ENCODE results near the gene MN1. TPM values are rescaled to one million over a fixed set of nuclear protein-coding genes. Genes with fewer than 3 reads are reported as not detected.

Gene MN1
- total and polyA plus RNA-seq, 4 experiments from 2014 or later: 0.02 to 0.58 (median 0.35) TPM; not detected in 1

DNA sequence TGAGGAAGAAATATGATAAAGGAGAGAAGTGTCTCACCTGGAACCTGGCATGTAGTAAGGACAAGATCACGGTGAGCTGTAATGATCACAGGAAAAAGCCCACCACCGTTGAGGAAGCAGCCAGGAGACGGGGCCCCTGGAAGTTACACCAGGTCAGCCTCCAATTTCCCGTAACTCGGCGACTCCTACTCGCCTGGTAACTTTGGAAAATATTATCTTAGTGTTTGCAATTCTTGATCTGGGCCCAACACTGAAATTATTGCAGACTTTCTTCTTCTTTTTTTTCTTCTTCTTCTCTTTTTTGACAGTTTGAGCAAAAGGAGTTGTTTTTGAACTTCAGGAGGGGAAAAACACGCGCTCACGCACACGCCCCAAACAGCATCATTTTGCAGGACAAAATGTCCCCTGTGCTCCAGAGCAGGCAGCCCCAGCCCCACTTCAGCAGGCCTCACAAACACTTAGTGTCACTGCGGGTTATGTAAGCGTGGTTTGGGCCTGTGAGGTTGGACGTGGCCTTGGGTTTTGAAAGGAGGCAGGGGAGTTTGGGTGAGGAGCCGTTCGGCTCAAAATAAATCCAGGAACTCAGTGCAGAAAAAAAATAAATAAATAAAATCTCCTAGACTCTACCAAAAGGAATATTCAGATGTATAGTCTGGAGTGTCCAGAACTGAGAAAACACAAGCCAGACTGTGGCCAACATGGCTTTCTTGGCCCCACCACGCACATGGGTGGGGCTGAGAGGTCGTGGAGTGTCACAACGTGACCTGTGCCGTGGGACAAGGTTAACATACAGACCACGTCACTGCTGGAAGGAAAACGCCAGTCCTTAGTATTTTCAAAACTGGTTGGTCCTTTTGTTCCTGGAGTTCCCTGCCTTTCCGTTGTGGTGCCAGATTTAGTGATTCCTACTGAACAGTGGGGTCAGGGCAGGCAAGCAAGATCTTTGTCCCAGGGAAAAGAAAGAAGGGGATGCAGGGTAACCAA is 26.3 kb upstream of the MN1 start:
- H3K4me3 ChIP-seq (ENCODE audit: low read length in 2 of 2): no peak overlapping the region
- no peaks in the 10 kb centered on the region for H3K9me3 ChIP-seq (ENCODE audit: control insufficient read depth in 1 of 2, low read length in 2 of 2)
- H3K27me3 ChIP-seq (ENCODE audit: insufficient read depth, low read length): no peaks in the 10 kb centered on the region
- Mint-ChIP-seq H3K4me3 (no peak overlapping the region), H3K27me3 (no peaks in the 10 kb centered on the region), H3K36me3 (peaks cover 0 to 13% of the 10 kb centered on the region in 2 donors), H3K9me3 (no peaks in the 10 kb centered on the region), H3K4me1 (peaks cover 3 to 16% (median 10%) of the 10 kb centered on the region in 4 donors), H3K27ac (peak overlapping the region in 1 of 7 donors; percentile 83)
- intact Hi-C loops (cut with micrococcal nuclease): no loop called here
- H3K4me1 ChIP-seq (ENCODE audit: insufficient read depth, low read length): peaks cover 7% of the 10 kb centered on the region
- CTCF ChIA-PET (ENCODE audit: partially characterized antibody): no interaction called here
- POLR2A ChIA-PET (ENCODE audit: partially characterized antibody): no interaction called here
- no peaks in the 10 kb centered on the region for H3K36me3 ChIP-seq (ENCODE audit: insufficient read depth, low read length)
- no peak overlapping the region for H3K27ac ChIP-seq (ENCODE audit: low read depth, low read length)
- no peak for DNase-seq

GRCh38 chr22:27825174-27825573 is 23.6 kb upstream of the MN1 start:
- Mint-ChIP-seq H3K27me3 (no peaks in the 10 kb centered on the region), H3K36me3 (peaks cover 0 to 13% of the 10 kb centered on the region in 2 donors), H3K4me1 (no peaks in the 10 kb centered on the region), H3K9me3 (no peaks in the 10 kb centered on the region), H3K27ac (no peak overlapping the region), H3K4me3 (no peak overlapping the region)
- no peaks in the 10 kb centered on the region for H3K36me3 ChIP-seq (ENCODE audit: insufficient read depth, low read length)
- no peak overlapping the region for H3K4me3 ChIP-seq (ENCODE audit: low read length in 2 of 2)
- POLR2A ChIA-PET (ENCODE audit: partially characterized antibody): no interaction called here
- intact Hi-C loops (cut with micrococcal nuclease): no loop called here
- no peaks in the 10 kb centered on the region for H3K27me3 ChIP-seq (ENCODE audit: insufficient read depth, low read length)
- H3K9me3 ChIP-seq (ENCODE audit: control insufficient read depth in 1 of 2, low read length in 2 of 2): no peaks in the 10 kb centered on the region
- no peak overlapping the region for H3K27ac ChIP-seq (ENCODE audit: low read depth, low read length)
- H3K4me1 ChIP-seq (ENCODE audit: insufficient read depth, low read length): no peaks in the 10 kb centered on the region
- CTCF ChIA-PET (ENCODE audit: partially characterized antibody): no interaction called here
- no peak for DNase-seq

DNA sequence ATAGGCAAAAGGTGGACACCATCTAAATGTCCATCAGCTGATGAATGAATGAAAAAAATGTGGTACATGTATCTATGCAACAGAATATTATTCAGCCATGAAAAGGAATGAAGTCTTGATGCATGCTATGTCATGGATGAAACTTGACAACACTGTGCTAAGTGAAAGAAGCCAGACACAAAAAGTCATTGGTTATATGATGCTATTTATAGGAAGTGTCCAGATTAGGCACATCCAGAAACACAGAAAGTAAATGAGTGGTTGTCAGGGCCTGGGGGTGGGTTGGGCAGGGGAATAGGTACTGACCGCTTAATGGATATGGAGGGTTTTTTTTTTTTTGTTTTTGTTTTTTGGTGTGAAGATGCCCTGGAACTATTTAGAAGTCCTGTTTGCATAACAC is 21.7 kb upstream of the MN1 start:
- intact Hi-C loops (cut with micrococcal nuclease): no loop called here

GRCh38 chr22:27820896-27821866 is 19.6 kb upstream of the MN1 start:
- CTCF ChIA-PET (ENCODE audit: partially characterized antibody): no interaction called here
- POLR2A ChIA-PET (ENCODE audit: partially characterized antibody): no interaction called here

More for the DNA sequence above, 21.7 kb upstream of the MN1 start:
- no peak overlapping the region for H3K4me3 Mint-ChIP-seq
- Histone ChIP-seq H3K27me3 (ENCODE audit: insufficient read depth, low read length) (no peaks in the 10 kb centered on the region), H3K4me1 (ENCODE audit: insufficient read depth, low read length) (no peaks in the 10 kb centered on the region), H3K36me3 (ENCODE audit: insufficient read depth, low read length) (no peaks in the 10 kb centered on the region), H3K4me3 (ENCODE audit: low read length in 2 of 2) (no peak overlapping the region), H3K27ac (ENCODE audit: low read depth, low read length) (no peak overlapping the region), H3K9me3 (ENCODE audit: control insufficient read depth in 1 of 2, low read length in 2 of 2) (no peaks in the 10 kb centered on the region)
- ChIA-PET CTCF (ENCODE audit: partially characterized antibody) (no interaction called here), POLR2A (ENCODE audit: partially characterized antibody) (no interaction called here)
- no peaks in the 10 kb centered on the region for H3K4me1 Mint-ChIP-seq
- peaks cover 0 to 13% of the 10 kb centered on the region in 2 donors for H3K36me3 Mint-ChIP-seq
- H3K27me3 Mint-ChIP-seq: no peaks in the 10 kb centered on the region
- DNase-seq: no peak
- no peaks in the 10 kb centered on the region for H3K9me3 Mint-ChIP-seq
- H3K27ac Mint-ChIP-seq: no peak overlapping the region

DNA sequence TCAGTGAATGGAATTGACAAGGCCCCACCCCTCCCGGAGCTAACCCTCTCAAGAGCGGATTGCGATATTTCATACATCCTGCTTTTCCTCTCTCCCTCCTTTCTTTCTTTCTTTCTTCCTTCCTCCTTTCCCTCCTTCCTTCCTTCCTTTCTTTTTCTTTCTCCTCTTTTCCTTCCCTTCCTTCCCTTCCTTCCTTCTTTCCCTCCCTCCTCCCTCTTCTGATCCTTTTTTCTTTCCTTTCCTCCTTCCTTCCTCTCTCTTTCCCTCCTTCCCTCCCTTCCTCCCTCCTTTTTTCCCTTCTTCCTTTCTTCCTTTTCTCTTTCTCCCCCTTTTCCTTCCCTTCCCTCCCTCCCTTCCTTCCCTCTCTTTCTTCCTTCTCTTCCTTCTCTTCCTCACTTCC is 15.0 kb upstream of the MN1 start:
- no peaks in the 10 kb centered on the region for H3K4me1 Mint-ChIP-seq
- Histone ChIP-seq H3K4me1 (ENCODE audit: insufficient read depth, low read length) (no peaks in the 10 kb centered on the region), H3K36me3 (ENCODE audit: insufficient read depth, low read length) (no peaks in the 10 kb centered on the region), H3K9me3 (ENCODE audit: control insufficient read depth in 1 of 2, low read length in 2 of 2) (no peaks in the 10 kb centered on the region), H3K27ac (ENCODE audit: low read depth, low read length) (no peak overlapping the region), H3K27me3 (ENCODE audit: insufficient read depth, low read length) (no peaks in the 10 kb centered on the region), H3K4me3 (ENCODE audit: low read length in 2 of 2) (no peak overlapping the region)
- no peak overlapping the region for H3K27ac Mint-ChIP-seq
- no peaks in the 10 kb centered on the region for H3K36me3 Mint-ChIP-seq
- H3K4me3 Mint-ChIP-seq: no peak overlapping the region
- H3K27me3 Mint-ChIP-seq: peaks cover 1 to 3% of the 10 kb centered on the region in 2 donors
- no peak for DNase-seq
- intact Hi-C loops (cut with micrococcal nuclease): no loop called here
- CTCF ChIA-PET (ENCODE audit: partially characterized antibody): no interaction called here
- POLR2A ChIA-PET (ENCODE audit: partially characterized antibody): no interaction called here
- H3K9me3 Mint-ChIP-seq: no peaks in the 10 kb centered on the region

More at GRCh38 chr22:27820896-27821866, 19.6 kb upstream of the MN1 start:
- Histone ChIP-seq H3K4me1 (ENCODE audit: insufficient read depth, low read length) (no peaks in the 10 kb centered on the region), H3K27ac (ENCODE audit: low read depth, low read length) (no peak overlapping the region), H3K9me3 (ENCODE audit: control insufficient read depth in 1 of 2, low read length in 2 of 2) (no peaks in the 10 kb centered on the region), H3K36me3 (ENCODE audit: insufficient read depth, low read length) (no peaks in the 10 kb centered on the region), H3K27me3 (ENCODE audit: insufficient read depth, low read length) (no peaks in the 10 kb centered on the region), H3K4me3 (ENCODE audit: low read length in 2 of 2) (no peak overlapping the region)
- intact Hi-C loops (cut with micrococcal nuclease): no loop called here
- Mint-ChIP-seq H3K4me3 (no peak overlapping the region), H3K4me1 (no peaks in the 10 kb centered on the region), H3K27me3 (peaks cover 1% of the 10 kb centered on the region in 2 donors), H3K9me3 (no peaks in the 10 kb centered on the region), H3K27ac (no peak overlapping the region), H3K36me3 (peaks cover 0 to 10% of the 10 kb centered on the region in 2 donors)
- no peak for DNase-seq

- H3K27ac ChIP-seq (ENCODE audit: low read depth, low read length): no peak overlapping the region
- ChIA-PET POLR2A (ENCODE audit: partially characterized antibody) (no interaction called here), CTCF (ENCODE audit: partially characterized antibody) (no interaction called here)
- H3K4me1 Mint-ChIP-seq: no peaks in the 10 kb centered on the region
- no peak overlapping the region for H3K4me3 ChIP-seq (ENCODE audit: low read length in 2 of 2)
- H3K9me3 Mint-ChIP-seq: no peaks in the 10 kb centered on the region
- H3K36me3 ChIP-seq (ENCODE audit: insufficient read depth, low read length): no peaks in the 10 kb centered on the region
- H3K36me3 Mint-ChIP-seq: no peaks in the 10 kb centered on the region
- no peak for DNase-seq
- peaks cover 1 to 3% of the 10 kb centered on the region in 2 donors for H3K27me3 Mint-ChIP-seq
- H3K4me1 ChIP-seq (ENCODE audit: insufficient read depth, low read length): no peaks in the 10 kb centered on the region
- no peaks in the 10 kb centered on the region for H3K9me3 ChIP-seq (ENCODE audit: control insufficient read depth in 1 of 2, low read length in 2 of 2)
- H3K4me3 Mint-ChIP-seq: no peak overlapping the region
- no peaks in the 10 kb centered on the region for H3K27me3 ChIP-seq (ENCODE audit: insufficient read depth, low read length)
- intact Hi-C loops (cut with micrococcal nuclease): no loop called here
- H3K27ac Mint-ChIP-seq: no peak overlapping the region
These were observed 14.4 kb upstream of the MN1 start for GRCh38 chr22:27815826-27816530.

DNA sequence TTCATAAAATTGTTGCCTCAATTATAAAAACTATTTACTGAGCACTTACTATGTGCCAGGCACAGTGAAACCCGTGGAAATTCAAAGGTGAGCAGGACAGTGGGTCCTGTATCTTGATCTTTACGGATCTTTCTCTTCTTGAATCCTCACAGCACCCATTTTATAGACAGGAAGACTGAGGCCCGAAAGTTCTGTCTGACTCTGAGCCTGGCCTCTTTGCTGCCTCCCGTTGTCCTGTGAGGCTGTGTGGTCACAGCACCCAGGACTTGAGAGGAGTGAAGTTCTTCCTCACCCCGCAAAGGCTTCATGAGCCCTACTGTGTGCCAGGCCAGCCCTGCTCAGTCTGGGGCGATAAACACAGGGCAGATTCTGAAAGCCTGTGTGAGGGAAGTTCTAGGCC is 13.4 kb upstream of the MN1 start:
- peaks cover 3% of the 10 kb centered on the region in 2 donors for H3K27me3 Mint-ChIP-seq
- DNase-seq: no peak
- intact Hi-C loops (cut with micrococcal nuclease): no loop called here
- Histone ChIP-seq H3K4me1 (ENCODE audit: insufficient read depth, low read length) (no peaks in the 10 kb centered on the region), H3K27ac (ENCODE audit: low read depth, low read length) (no peak overlapping the region), H3K36me3 (ENCODE audit: insufficient read depth, low read length) (no peaks in the 10 kb centered on the region), H3K9me3 (ENCODE audit: control insufficient read depth in 1 of 2, low read length in 2 of 2) (no peaks in the 10 kb centered on the region), H3K27me3 (ENCODE audit: insufficient read depth, low read length) (no peaks in the 10 kb centered on the region), H3K4me3 (ENCODE audit: low read length in 2 of 2) (no peak overlapping the region)
- H3K9me3 Mint-ChIP-seq: no peaks in the 10 kb centered on the region
- no peaks in the 10 kb centered on the region for H3K36me3 Mint-ChIP-seq
- H3K27ac Mint-ChIP-seq: no peak overlapping the region
- no peak overlapping the region for H3K4me3 Mint-ChIP-seq
- ChIA-PET CTCF (ENCODE audit: partially characterized antibody) (no interaction called here), POLR2A (ENCODE audit: partially characterized antibody) (no interaction called here)
- H3K4me1 Mint-ChIP-seq: no peaks in the 10 kb centered on the region
